Vagina (tissue), 2 donors: ENCODE data around the gene AVPR1B.

Experiments used
- CTCF ChIP-seq, 3 experiments: fragments of 450-650 bp in 2 of 3; fragments of 200-600 bp in 1 of 3; sonication (generic) in 1 of 3; IDR thresholded peaks; one replicate each; pipeline ENCODE4 v1.5.1; 2017 to 2019; ENCODE audit warnings: antibody characterized with exemption in 3 of 3, mild to moderate bottlenecking in 2 of 3, moderate library complexity in 2 of 3
- POLR2A ChIP-seq, 2 donors: fragments of 450-650 bp; IDR thresholded peaks; one replicate each; pipeline ENCODE4 v1.6.1; 2017; ENCODE audit warnings: antibody characterized with exemption in 2 of 2, mild to moderate bottlenecking in 2 of 2, moderate library complexity in 2 of 2
- POLR2AphosphoS5 ChIP-seq, 2 donors: sonication (generic); formaldehyde crosslinking; IDR thresholded peaks; one replicate each; pipeline ENCODE4 v1.9.0; 2017; ENCODE audit warnings: antibody characterized with exemption in 2 of 2, mild to moderate bottlenecking in 2 of 2, low read depth in 1 of 2; ENCODE audit not compliant: insufficient read depth in 1 of 2

- TF ChIP-seq CTCF (IDR thresholded peaks at IDR 0.05) (no peak), POLR2AphosphoS5 (IDR thresholded peaks at IDR 0.05; ENCODE audit: insufficient read depth in 1 of 2, low read depth in 1 of 2) (peak in 1 of 2 donors; percentile 36), POLR2A (IDR thresholded peaks at IDR 0.05) (no peak)
These were observed 41.1 kb downstream of the AVPR1B start for GRCh38 chr1:206075786-206076755.
